HepG2 (cell line): Measurements from ENCODE around the gene PLPPR4. TPM values are rescaled to one million over a fixed set of nuclear protein-coding genes. Genes with fewer than 3 reads are reported as not detected.

ENCODE experiments used
- ATAC-seq: fragments of 200-7000 bp; cut with Tn5 transposase; 3 replicates; pipeline ENCODE4 v1.9.1; 2020; ENCODE audit warnings: mild to moderate bottlenecking, moderate library complexity
- BruUV-seq: library from RNA; stranded (reverse); fragments of 400-500 nt; replicated peaks from 2 replicates; lab custom pipeline; 2021; lab: Mats Ljungman, UMichigan
- CTCF ChIA-PET: fragments of 300-600 bp; formaldehyde crosslinking; extraction: SDS; loops from one replicate; lab custom pipeline; 2021; ENCODE audit warnings: low total read pairs, inconsistent platforms, low intra/inter-chr PET ratio; lab: Yijun Ruan, JAX
- POLR2A ChIA-PET: fragments of 350-600 bp; sonication (Branson Sonifier 250); formaldehyde crosslinking; loops from one replicate; lab custom pipeline; 2020; ENCODE audit warnings: antibody characterized with exemption, inconsistent platforms; lab: Yijun Ruan, JAX
- DNase-seq: peaks from one replicate; pipeline ENCODE4 v3.0.0-alpha.2; 2015; ENCODE audit warnings: low spot score
- FAIRE-seq: peaks from 3 replicates; lab custom pipeline; 2011; peaks lifted over from hg19 to GRCh38; lab: Jason Lieb, UNC
- H2AFZ ChIP-seq: one replicate; pipeline ENCODE4 v1.6.1; 2011; ENCODE audit warnings: low read length, inconsistent platforms
- H3K27ac ChIP-seq: fragments of 300-600 bp; 3 replicates; pipeline ENCODE4 v1.8.0; 2011; ENCODE audit warnings: mixed run types, mild to moderate bottlenecking, mixed read lengths, low read length, inconsistent platforms; ENCODE audit not compliant: insufficient read depth; ENCODE audit errors: extremely low read length
- H3K27me3 ChIP-seq, 2 experiments: fragments of 200-600 bp in 1 of 2; 2 replicates in 1 of 2; 3 replicates in 1 of 2; pipeline versions ENCODE4 v1.6.0 to v1.8.0; 2011; ENCODE audit warnings: low read length in 2 of 2, mild to moderate bottlenecking in 2 of 2, moderate library complexity in 2 of 2, inconsistent platforms in 1 of 2; ENCODE audit not compliant: insufficient read depth in 2 of 2, control insufficient read depth in 1 of 2
- H3K36me3 ChIP-seq, 2 experiments: fragments of 200-600 bp in 1 of 2; replicated peaks in 1 of 2; 2 replicates in 1 of 2; 3 replicates in 1 of 2; pipeline versions ENCODE4 v1.5.1 to v1.8.0; 2011; ENCODE audit warnings: low read length in 2 of 2, inconsistent platforms in 1 of 2; ENCODE audit not compliant: insufficient read depth in 2 of 2, control insufficient read depth in 1 of 2
- H3K4me1 ChIP-seq: 2 replicates; pipeline ENCODE4 v1.5.1; 2012; ENCODE audit warnings: low read length, inconsistent platforms; ENCODE audit not compliant: insufficient read depth
- H3K4me2 ChIP-seq: 2 replicates; pipeline ENCODE4 v1.6.0; 2011; ENCODE audit warnings: low read depth, low read length, inconsistent platforms
- H3K4me3 ChIP-seq, 3 experiments: fragments of 200-600 bp in 1 of 3; sonication (generic), shearing (Covaris generic) in 1 of 3; replicated peaks in 1 of 3; 2 replicates each; pipeline ENCODE4 v1.5.1; 2011 to 2016; ENCODE audit warnings: low read length in 3 of 3, inconsistent platforms in 2 of 3, low read depth in 2 of 3, mild to moderate bottlenecking in 2 of 3, control low read depth in 1 of 3, mixed read lengths in 1 of 3; ENCODE audit not compliant: insufficient read depth in 1 of 3
- H3K79me2 ChIP-seq: one replicate; pipeline ENCODE4 v1.6.1; 2011; ENCODE audit warnings: low read length, inconsistent platforms; ENCODE audit not compliant: insufficient read depth
- H3K9ac ChIP-seq: 2 replicates; pipeline ENCODE4 v1.6.0; 2011; ENCODE audit warnings: mild to moderate bottlenecking, low read depth, low read length, inconsistent platforms; ENCODE audit not compliant: insufficient read depth
- H3K9me3 ChIP-seq: 2 replicates; pipeline ENCODE4 v1.5.1; 2012; ENCODE audit warnings: mild to moderate bottlenecking, low read length
- H4K20me1 ChIP-seq: 2 replicates; pipeline ENCODE4 v1.6.0; 2011; ENCODE audit warnings: inconsistent platforms, mild to moderate bottlenecking, low read length, moderate library complexity; ENCODE audit not compliant: insufficient read depth
- AGO2 ChIP-seq: fragments of 200-400 bp; formaldehyde crosslinking; optimal IDR thresholded peaks from 2 replicates; pipeline ENCODE3; 2017; ENCODE audit warnings: mild to moderate bottlenecking, low read depth, low read length, moderate library complexity
- BRF2 ChIP-seq: sonication (generic); formaldehyde crosslinking; IDR thresholded peaks from 2 replicates; pipeline ENCODE4 v1.8.1; 2022; ENCODE audit warnings: mild to moderate bottlenecking, missing genetic modification reagents
- CAMTA2 ChIP-seq: sonication (generic); formaldehyde crosslinking; IDR thresholded peaks from 2 replicates; pipeline ENCODE4 v1.4.0; 2020; ENCODE audit warnings: mild to moderate bottlenecking, missing genetic modification reagents, borderline replicate concordance
- DNMT3B ChIP-seq: conservative IDR thresholded peaks from 2 replicates; pipeline ENCODE4 v1.6.1; 2016; ENCODE audit warnings: missing biosample characterization, control low read depth
- GABPA ChIP-seq, 2 experiments: IDR thresholded peaks; 2 replicates each; pipeline ENCODE4 v1.6.1; 2011 to 2016; ENCODE audit warnings: low read depth in 2 of 2, low read length in 1 of 2, missing biosample characterization in 1 of 2, missing genetic modification characterization in 1 of 2
- HES4 ChIP-seq: sonication (generic); formaldehyde crosslinking; IDR thresholded peaks from 2 replicates; pipeline ENCODE4 v1.9.0; 2021; ENCODE audit warnings: mild to moderate bottlenecking, missing genetic modification reagents, borderline replicate concordance
- KLF11 ChIP-seq: IDR thresholded peaks from 2 replicates; pipeline ENCODE4 v1.6.1; 2016; ENCODE audit warnings: missing compliant biosample characterization
- NR0B2 ChIP-seq: sonication (generic); formaldehyde crosslinking; IDR thresholded peaks from 2 replicates; pipeline ENCODE4 v1.4.0; 2020; ENCODE audit warnings: mild to moderate bottlenecking, missing genetic modification reagents
- PHB2 ChIP-seq: fragments of 450-650 bp; IDR thresholded peaks from 2 replicates; pipeline ENCODE4 v1.6.1; 2018; ENCODE audit not compliant: partially characterized antibody
- RCOR2 ChIP-seq: IDR thresholded peaks from 2 replicates; pipeline ENCODE4 v1.6.1; 2016; ENCODE audit warnings: missing biosample characterization, missing genetic modification reagents
- SALL1 ChIP-seq: sonication (generic); formaldehyde crosslinking; IDR thresholded peaks from 2 replicates; pipeline ENCODE4 v1.8.0; 2022; ENCODE audit warnings: mild to moderate bottlenecking, missing genetic modification reagents
- THAP7 ChIP-seq: sonication (generic); formaldehyde crosslinking; IDR thresholded peaks from 2 replicates; pipeline ENCODE4 v1.8.1; 2023; ENCODE audit warnings: mild to moderate bottlenecking, missing genetic modification reagents
- U2AF1 ChIP-seq: fragments of 200-400 bp; formaldehyde crosslinking; optimal IDR thresholded peaks from 2 replicates; pipeline ENCODE3; 2017; ENCODE audit warnings: mild to moderate bottlenecking, low read depth, low read length
- ZBTB37 ChIP-seq: sonication (generic); formaldehyde crosslinking; IDR thresholded peaks from 2 replicates; pipeline ENCODE4 v1.4.0; 2020; ENCODE audit warnings: mild to moderate bottlenecking, missing genetic modification reagents
- ZFP36L2 ChIP-seq: sonication (generic); formaldehyde crosslinking; IDR thresholded peaks from 2 replicates; pipeline ENCODE4 v1.4.0; 2020; ENCODE audit warnings: missing genetic modification reagents
- ZNF496 ChIP-seq: sonication (generic); formaldehyde crosslinking; IDR thresholded peaks from 2 replicates; pipeline ENCODE4 v1.8.1; 2023; ENCODE audit warnings: mild to moderate bottlenecking, moderate library complexity, missing genetic modification reagents; ENCODE audit not compliant: insufficient replicate concordance
- ZNF768 ChIP-seq: sonication (generic); formaldehyde crosslinking; IDR thresholded peaks from 2 replicates; pipeline ENCODE4 v1.4.0; 2020; ENCODE audit warnings: missing genetic modification reagents
- in situ Hi-C: cut with HindIII; loops from 2 replicates; pipeline ENCODE4 v1.10.0; 2017; ENCODE audit warnings: low pct_unique_long_range_greater_than_20kb; ENCODE audit not compliant: extremely low pct_ligation_motif_present
- intact Hi-C: fragments of 100-400 bp; cut with micrococcal nuclease; formaldehyde crosslinking; loops from one replicate; pipeline ENCODE4 v1.10.0; 2022; ENCODE audit not compliant: unreplicated experiment
- polyA plus RNA-seq, 8 experiments: library from polyadenylated mRNA; depleted of rRNA in 3 of 8; stranded (reverse) in 7 of 8; unstranded in 1 of 8; fragments of >200 nt; fragmentation: Illumina TruSeq in 4 of 8; extraction: Trizol in 4 of 8; gene quantifications; 2 replicates each; pipeline versions ENCODE4 v1.2.1 to v1.2.3, GENCODE V29; 2011 to 2016; ENCODE audit warnings: low read depth in 4 of 8, missing spikeins in 1 of 8, mixed read lengths in 1 of 8; ENCODE audit not compliant: insufficient read depth in 1 of 8
- total RNA-seq, 5 experiments: library from RNA; depleted of rRNA; stranded (reverse); fragments of >200 nt; fragmentation: Illumina TruSeq; extraction: Trizol; gene quantifications; 2 replicates each; pipeline ENCODE4 v1.2.3, GENCODE V29; 2016; ENCODE audit warnings: low read depth in 1 of 5

The PLPPR4 gene
- total and polyA plus RNA-seq, 2 of the 13 experiments (the other 11 are each of a cell fraction or from before 2014, with no cell fraction given), result not detected

GRCh38 chr1:99236756-99237155 lies 27.5 kb upstream of the PLPPR4 start:
- H3K27me3 ChIP-seq, result no peaks in the 10 kb centered on the region
- no peaks in the 10 kb centered on the region for H3K36me3 ChIP-seq
- TF ChIP-seq HES4, result no peak
- no peak for TF ChIP-seq ZNF768 (CRISPR knock-in tag)
- TF ChIP-seq AGO2, result no peak
- TF ChIP-seq ZFP36L2, result no peak
- TF ChIP-seq NR0B2 (CRISPR knock-in tag), result no peak
- TF ChIP-seq CAMTA2 (CRISPR knock-in tag), result no peak
- TF ChIP-seq ZNF496 (CRISPR knock-in tag), result no peak
- TF ChIP-seq GABPA (IDR thresholded peaks at IDR 0.05; ENCODE audit: low read depth, low read length), result no peak
- no peak for TF ChIP-seq GABPA (CRISPR knock-in tag; IDR thresholded peaks at IDR 0.05; ENCODE audit: low read depth)
- no peak for TF ChIP-seq DNMT3B (CRISPR knock-in tag)
- TF ChIP-seq RCOR2 (CRISPR knock-in tag), result no peak
- TF ChIP-seq U2AF1, result no peak
- TF ChIP-seq SALL1 (CRISPR knock-in tag), result no peak
- TF ChIP-seq KLF11 (CRISPR knock-in tag), result no peak
- TF ChIP-seq BRF2, result no peak
- no peak for TF ChIP-seq ZBTB37 (CRISPR knock-in tag)
- no peak for TF ChIP-seq PHB2
- no peak for TF ChIP-seq THAP7 (CRISPR knock-in tag)
- no peak overlapping the region for H3K27ac ChIP-seq
- no peaks in the 10 kb centered on the region for H3K9me3 ChIP-seq
- CTCF ChIA-PET, result no interaction called here
- no peak overlapping the region for H2AFZ ChIP-seq
- no peaks in the 10 kb centered on the region for H4K20me1 ChIP-seq
- DNase-seq (no peak), FAIRE-seq (no peak), ATAC-seq (no peak)
- no peak overlapping the region for H3K4me3 ChIP-seq
- POLR2A ChIA-PET, result no interaction called here
- H3K79me2 ChIP-seq, result no peaks in the 10 kb centered on the region
- no peak overlapping the region for H3K9ac ChIP-seq
- intact Hi-C loops, result no loop called here
- H3K4me1 ChIP-seq, result no peaks in the 10 kb centered on the region
- BruUV-seq, result no TSS peak
- in situ Hi-C loops, result no loop called here
- H3K4me2 ChIP-seq, result no peak overlapping the region
